GM12878 (cell line): ENCODE measurements around the gene HTR1D. TPM values are rescaled to one million over a fixed set of nuclear protein-coding genes. Genes with fewer than 3 reads are reported as not detected.

Source experiments
- BCL3 ChIP-seq: IDR thresholded peaks from 2 replicates; pipeline ENCODE4 v1.6.1; 2011; ENCODE audit warnings: borderline replicate concordance, low read depth, mild to moderate bottlenecking, moderate library complexity, low read length; ENCODE audit not compliant: insufficient read depth, poor library complexity, severe bottlenecking
- CEBPZ ChIP-seq: fragments of 150-350 bp; IDR thresholded peaks from 2 replicates; pipeline ENCODE4 v1.6.1; 2016; ENCODE audit warnings: low read depth, low read length
- CTCF ChIP-seq, 3 experiments: IDR thresholded peaks in 2 of 3; conservative IDR thresholded peaks in 1 of 3; 2 replicates each; pipeline ENCODE4 v1.5.1; 2011; ENCODE audit warnings: low read depth in 3 of 3, low read length in 3 of 3, mild to moderate bottlenecking in 3 of 3, control low read depth in 2 of 3, moderate library complexity in 2 of 3, inconsistent platforms in 1 of 3, mixed read lengths in 1 of 3; ENCODE audit not compliant: control insufficient read depth in 2 of 3, insufficient read depth in 1 of 3; ENCODE audit errors: extremely low read depth in 1 of 3
- E2F4 ChIP-seq: IDR thresholded peaks from 2 replicates; pipeline ENCODE4 v1.6.1; 2012; ENCODE audit warnings: low read depth, low read length, improper control_type of control experiment
- IKZF1 ChIP-seq: fragments of 450-650 bp; conservative IDR thresholded peaks from 2 replicates; pipeline ENCODE4 v1.6.1; 2017; ENCODE audit warnings: antibody characterized with exemption, mild to moderate bottlenecking
- KDM1A ChIP-seq: fragments of 200-600 bp; sonication (generic); IDR thresholded peaks from 2 replicates; pipeline ENCODE4 v1.6.1; 2016; ENCODE audit warnings: borderline replicate concordance
- MLLT1 ChIP-seq: fragments of 450-650 bp; IDR thresholded peaks from 2 replicates; pipeline ENCODE4 v1.6.1; 2016; ENCODE audit warnings: mild to moderate bottlenecking
- POLR2A ChIP-seq: IDR thresholded peaks from 2 replicates; pipeline ENCODE4 v1.6.1; 2011; ENCODE audit warnings: low read depth, mild to moderate bottlenecking, low read length
- RELA ChIP-seq: fragments of 450-650 bp; IDR thresholded peaks from 2 replicates; pipeline ENCODE4 v1.8.0; 2014; ENCODE audit warnings: borderline replicate concordance; ENCODE audit not compliant: partially characterized antibody
- SMARCA5 ChIP-seq: fragments of 450-650 bp; IDR thresholded peaks from 2 replicates; pipeline ENCODE4 v1.6.1; 2017; ENCODE audit warnings: mild to moderate bottlenecking
- SP1 ChIP-seq: IDR thresholded peaks from one replicate; pipeline ENCODE4 v1.6.1; 2011; ENCODE audit warnings: low read depth, low read length
- SUZ12 ChIP-seq: fragments of 200-600 bp; sonication (generic); IDR thresholded peaks from one replicate; pipeline ENCODE4 v1.6.1; 2018; ENCODE audit warnings: antibody characterized with exemption, mild to moderate bottlenecking; ENCODE audit not compliant: unreplicated experiment
- YBX1 ChIP-seq: fragments of 450-650 bp; IDR thresholded peaks from 2 replicates; pipeline ENCODE4 v1.6.1; 2016; ENCODE audit warnings: antibody characterized with exemption
- ZBED1 ChIP-seq: IDR thresholded peaks from 2 replicates; pipeline ENCODE4 v1.6.1; 2016; ENCODE audit warnings: borderline replicate concordance
- ZBTB4 ChIP-seq: fragments of 450-650 bp; formaldehyde crosslinking; IDR thresholded peaks from 2 replicates; pipeline ENCODE4 v1.4.0; 2022; ENCODE audit warnings: mild to moderate bottlenecking, moderate library complexity
- ZNF622 ChIP-seq: fragments of 450-650 bp; IDR thresholded peaks from 2 replicates; pipeline ENCODE4 v1.6.1; 2017; ENCODE audit warnings: mild to moderate bottlenecking, inconsistent platforms
- polyA plus RNA-seq, 11 experiments: library from polyadenylated mRNA; depleted of rRNA in 4 of 11; unstranded in 6 of 11; stranded (reverse) in 5 of 11; fragments of >200 nt; fragmentation: Nextera tagmentation in 4 of 11; fragmentation: Illumina TruSeq in 1 of 11; extraction: Ambion mirVana in 4 of 11; extraction: Trizol in 1 of 11; gene quantifications; 1 replicate in 1 of 11; 2 replicates in 10 of 11; pipeline versions ENCODE4 v1.2.1 to v1.2.3, GENCODE V29; 2011 to 2016; ENCODE audit warnings: inconsistent platforms in 2 of 11, missing spikeins in 2 of 11, low read depth in 1 of 11
- total RNA-seq, 4 experiments: library from RNA; depleted of rRNA in 3 of 4; stranded (reverse); fragments of >200 nt in 3 of 4; fragmentation: Illumina TruSeq in 1 of 4; extraction: Trizol in 1 of 4; gene quantifications; 2 replicates each; pipeline versions ENCODE4 v1.2.1 to v1.2.3, GENCODE V29; 2013 to 2021

HTR1D gene
- total and polyA plus RNA-seq, 10 of the 15 experiments (the other 5 are each of a cell fraction or from before 2014, with no cell fraction given) = 0.07 TPM; not detected in 9

GRCh38 chr1:23177438-23178380 lies 39.6 kb downstream of the HTR1D start (continued):
- no peak for TF ChIP-seq BCL3
- TF ChIP-seq SP1 = no peak
- TF ChIP-seq ZNF622 = no peak
- peak; percentile 89 for TF ChIP-seq IKZF1
- no peak for TF ChIP-seq ZBTB4
- peak; percentile 59 for TF ChIP-seq SMARCA5
- TF ChIP-seq E2F4 = no peak
- no peak for TF ChIP-seq ZBED1
- TF ChIP-seq SUZ12 = no peak
- 0 out of 6 replicates have a peak, but pooled peaks of 1 of the 3 experiments have one; percentile 1 for TF ChIP-seq CTCF (IDR thresholded peaks at IDR 0.05 in 2 of 3, conservative IDR thresholded peaks at IDR 0.05 in 1 of 3; ENCODE audit: control insufficient read depth in 2 of 3, extremely low read depth in 1 of 3, insufficient read depth in 1 of 3, low read depth in 3 of 3, low read length in 3 of 3)
- no peak for TF ChIP-seq KDM1A
- peak; percentile 50 for TF ChIP-seq POLR2A
- TF ChIP-seq YBX1 = no peak
- no peak for TF ChIP-seq CEBPZ
- no peak for TF ChIP-seq MLLT1
- no peak for TF ChIP-seq RELA
